ENCODE measurements around the gene TRIM74.
"Not testable (repeated sequence)": the region's sequence is repeated elsewhere in the genome, so short reads cannot be mapped to it uniquely, and the experiment has no call there.

TRIM74 gene

GRCh38 chr7:72968980-72969516, at the start of gene TRIM74:
Gene TRIM74, minus strand, starts transcription at chr7:72969466. Its CDS starts 3,309 bp downstream, at chr7:72966157.
- not testable (repeated sequence) for H3K36me3 ChIP-seq (replicated peaks; ENCODE audit: low read depth, low read length); H3K9me3 ChIP-seq (ENCODE audit: insufficient read depth, low read length); H3K79me2 ChIP-seq (ENCODE audit: low read length); H3K4me2 ChIP-seq (ENCODE audit: low read length); H2AFZ ChIP-seq (ENCODE audit: low read depth, low read length); H3K4me3 ChIP-seq (ENCODE audit: low read length); H3K4me1 ChIP-seq (ENCODE audit: low read length); H3K9ac ChIP-seq (ENCODE audit: low read length); H3K27me3 ChIP-seq (ENCODE audit: low read depth, low read length); H3K27ac ChIP-seq (ENCODE audit: low read length); H4K20me1 ChIP-seq (ENCODE audit: insufficient read depth, low read length)

DNA sequence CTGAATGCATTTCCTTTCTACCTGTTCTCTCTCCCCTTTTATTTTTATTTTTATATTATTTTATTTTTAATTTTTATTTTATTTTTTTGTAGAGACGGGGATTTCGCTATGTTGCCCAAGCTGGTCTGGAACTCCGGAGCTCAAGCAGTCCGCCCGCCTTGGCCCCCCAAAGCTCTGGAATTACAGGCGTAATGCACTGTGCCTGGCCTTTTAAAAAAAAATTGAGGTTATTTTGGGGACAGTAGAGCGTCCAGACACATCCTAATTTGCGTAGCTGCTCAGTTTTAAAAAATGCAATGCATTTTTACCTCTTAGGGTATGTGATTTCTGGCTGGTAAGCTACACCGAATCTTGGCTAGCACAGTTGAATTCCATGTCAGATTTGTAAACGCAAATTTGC, 37.2 kb upstream of the TRIM74 start:
- H3K79me2 ChIP-seq (ENCODE audit: low read length); H3K9me3 ChIP-seq (ENCODE audit: insufficient read depth, low read length); H3K27ac ChIP-seq (ENCODE audit: low read length); H3K27me3 ChIP-seq (ENCODE audit: low read depth, low read length); H3K4me1 ChIP-seq (ENCODE audit: low read length); H4K20me1 ChIP-seq (ENCODE audit: insufficient read depth, low read length); H2AFZ ChIP-seq (ENCODE audit: low read depth, low read length); H3K36me3 ChIP-seq (replicated peaks; ENCODE audit: low read depth, low read length): not testable (repeated sequence)
- H3K4me2 ChIP-seq (ENCODE audit: low read length) = peak overlapping the region; percentile 62
- peak overlapping the region; percentile 72 for H3K4me3 ChIP-seq (ENCODE audit: low read length)
- peak overlapping the region; percentile 35; the same call in 1 of the 2 replicates for H3K9ac ChIP-seq (ENCODE audit: low read length)

- not testable (repeated sequence) for H3K4me2 ChIP-seq (ENCODE audit: low read length)
These were observed 36.6 kb upstream of the TRIM74 start for GRCh38 chr7:73005693-73006447.

GRCh38 chr7:73005356-73005692, 36.1 kb upstream of the TRIM74 start:
- H3K9ac ChIP-seq (ENCODE audit: low read length) = peak overlapping the region; percentile 63; the same call in 1 of the 2 replicates
- not testable (repeated sequence) for H3K4me2 ChIP-seq (ENCODE audit: low read length); H3K27me3 ChIP-seq (ENCODE audit: low read depth, low read length); H3K4me1 ChIP-seq (ENCODE audit: low read length); H3K79me2 ChIP-seq (ENCODE audit: low read length); H3K36me3 ChIP-seq (replicated peaks; ENCODE audit: low read depth, low read length); H3K9me3 ChIP-seq (ENCODE audit: insufficient read depth, low read length); H4K20me1 ChIP-seq (ENCODE audit: insufficient read depth, low read length); H2AFZ ChIP-seq (ENCODE audit: low read depth, low read length)
- H3K4me3 ChIP-seq (ENCODE audit: low read length) = peak overlapping the region; percentile 77
- H3K27ac ChIP-seq (ENCODE audit: low read length) = peak overlapping the region; percentile 61

More at GRCh38 chr7:73005693-73006447, 36.6 kb upstream of the TRIM74 start:
- peak overlapping the region; percentile 63 for H3K9ac ChIP-seq (ENCODE audit: low read length)
- not testable (repeated sequence) for H3K36me3 ChIP-seq (replicated peaks; ENCODE audit: low read depth, low read length); H3K27me3 ChIP-seq (ENCODE audit: low read depth, low read length); H2AFZ ChIP-seq (ENCODE audit: low read depth, low read length); H3K9me3 ChIP-seq (ENCODE audit: insufficient read depth, low read length); H3K4me1 ChIP-seq (ENCODE audit: low read length); H3K79me2 ChIP-seq (ENCODE audit: low read length); H4K20me1 ChIP-seq (ENCODE audit: insufficient read depth, low read length)
- H3K27ac ChIP-seq (ENCODE audit: low read length) = peak overlapping the region; percentile 61
- peak overlapping the region; percentile 77 for H3K4me3 ChIP-seq (ENCODE audit: low read length)

- not testable (repeated sequence) for H3K9ac ChIP-seq (ENCODE audit: low read length); H2AFZ ChIP-seq (ENCODE audit: low read depth, low read length); H3K9me3 ChIP-seq (ENCODE audit: insufficient read depth, low read length); H3K27ac ChIP-seq (ENCODE audit: low read length); H3K4me3 ChIP-seq (ENCODE audit: low read length); H3K79me2 ChIP-seq (ENCODE audit: low read length); H3K4me2 ChIP-seq (ENCODE audit: low read length); H3K27me3 ChIP-seq (ENCODE audit: low read depth, low read length); H4K20me1 ChIP-seq (ENCODE audit: insufficient read depth, low read length); H3K36me3 ChIP-seq (replicated peaks; ENCODE audit: low read depth, low read length); H3K4me1 ChIP-seq (ENCODE audit: low read length)
These were observed 28.7 kb upstream of the TRIM74 start for GRCh38 chr7:72997887-72998468.

DNA sequence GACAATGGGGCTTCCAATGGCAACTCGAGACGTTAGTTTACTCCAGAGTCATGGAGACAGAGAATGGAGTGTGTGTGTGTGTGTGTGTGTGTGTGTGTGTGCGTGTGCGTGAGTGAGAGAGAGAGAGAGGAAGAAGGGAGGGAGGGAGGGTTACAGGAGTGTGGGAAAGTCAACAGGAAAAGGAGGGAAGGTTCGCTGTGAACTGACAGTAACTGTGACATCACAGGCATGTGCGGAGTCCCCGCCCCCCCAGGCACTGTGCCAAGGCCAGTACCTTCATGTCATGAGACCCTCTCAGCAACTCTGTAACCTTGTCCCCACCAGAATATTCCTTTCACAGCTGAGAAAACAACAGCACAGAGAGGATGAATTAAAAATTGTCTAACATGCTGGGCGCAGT, 28.2 kb upstream of the TRIM74 start:
- not testable (repeated sequence) for H3K9me3 ChIP-seq (ENCODE audit: insufficient read depth, low read length); H3K27ac ChIP-seq (ENCODE audit: low read length); H3K27me3 ChIP-seq (ENCODE audit: low read depth, low read length); H3K4me2 ChIP-seq (ENCODE audit: low read length); H4K20me1 ChIP-seq (ENCODE audit: insufficient read depth, low read length); H3K9ac ChIP-seq (ENCODE audit: low read length); H3K79me2 ChIP-seq (ENCODE audit: low read length); H3K36me3 ChIP-seq (replicated peaks; ENCODE audit: low read depth, low read length); H3K4me1 ChIP-seq (ENCODE audit: low read length); H3K4me3 ChIP-seq (ENCODE audit: low read length); H2AFZ ChIP-seq (ENCODE audit: low read depth, low read length)

- H3K36me3 ChIP-seq (replicated peaks; ENCODE audit: low read depth, low read length); H3K4me2 ChIP-seq (ENCODE audit: low read length); H3K9ac ChIP-seq (ENCODE audit: low read length); H3K4me3 ChIP-seq (ENCODE audit: low read length); H3K27ac ChIP-seq (ENCODE audit: low read length); H3K4me1 ChIP-seq (ENCODE audit: low read length); H2AFZ ChIP-seq (ENCODE audit: low read depth, low read length); H3K79me2 ChIP-seq (ENCODE audit: low read length); H3K9me3 ChIP-seq (ENCODE audit: insufficient read depth, low read length); H4K20me1 ChIP-seq (ENCODE audit: insufficient read depth, low read length); H3K27me3 ChIP-seq (ENCODE audit: low read depth, low read length): not testable (repeated sequence)
These were observed 26.2 kb upstream of the TRIM74 start for GRCh38 chr7:72995484-72995883.

- H3K79me2 ChIP-seq (ENCODE audit: low read length); H3K27ac ChIP-seq (ENCODE audit: low read length); H4K20me1 ChIP-seq (ENCODE audit: insufficient read depth, low read length); H3K9ac ChIP-seq (ENCODE audit: low read length); H3K4me2 ChIP-seq (ENCODE audit: low read length); H3K9me3 ChIP-seq (ENCODE audit: insufficient read depth, low read length); H3K4me1 ChIP-seq (ENCODE audit: low read length); H3K4me3 ChIP-seq (ENCODE audit: low read length); H3K27me3 ChIP-seq (ENCODE audit: low read depth, low read length); H2AFZ ChIP-seq (ENCODE audit: low read depth, low read length); H3K36me3 ChIP-seq (replicated peaks; ENCODE audit: low read depth, low read length): not testable (repeated sequence)
These were observed 21.1 kb upstream of the TRIM74 start for GRCh38 chr7:72990146-72990913.

DNA sequence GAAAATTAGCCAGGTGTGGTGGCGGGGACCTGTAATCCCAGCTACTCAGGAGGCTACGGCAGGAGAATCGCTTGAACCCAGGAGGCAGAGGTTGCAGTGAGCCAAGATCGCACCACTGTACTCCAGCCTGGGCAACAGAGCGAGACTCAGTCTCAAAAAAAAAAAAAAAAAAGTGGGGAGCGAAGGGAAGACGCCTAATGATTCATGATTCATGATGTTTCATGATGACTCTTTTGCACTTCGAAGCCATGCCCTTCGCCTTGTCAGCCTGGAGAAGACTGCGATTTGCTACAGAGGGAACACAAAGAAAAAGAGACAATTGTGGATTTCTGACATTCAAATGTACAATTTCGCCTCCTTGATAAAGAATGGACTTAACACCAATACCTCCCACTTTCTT, 12.8 kb upstream of the TRIM74 start:
- not testable (repeated sequence) for H3K27me3 ChIP-seq (ENCODE audit: low read depth, low read length); H3K4me2 ChIP-seq (ENCODE audit: low read length); H3K4me1 ChIP-seq (ENCODE audit: low read length); H3K27ac ChIP-seq (ENCODE audit: low read length); H3K4me3 ChIP-seq (ENCODE audit: low read length); H3K36me3 ChIP-seq (replicated peaks; ENCODE audit: low read depth, low read length); H4K20me1 ChIP-seq (ENCODE audit: insufficient read depth, low read length); H3K9ac ChIP-seq (ENCODE audit: low read length); H2AFZ ChIP-seq (ENCODE audit: low read depth, low read length); H3K9me3 ChIP-seq (ENCODE audit: insufficient read depth, low read length); H3K79me2 ChIP-seq (ENCODE audit: low read length)
